ENCODE results near the gene KIAA0753. TPM values are rescaled to one million over a fixed set of nuclear protein-coding genes. Genes with fewer than 3 reads are reported as not detected.
"Not testable (repeated sequence)": the region's sequence is repeated elsewhere in the genome, so short reads cannot be mapped to it uniquely, and the experiment has no call there.

The KIAA0753 gene
- total and polyA plus RNA-seq, 2 of the 8 experiments (the other 6 are each of a cell fraction or from before 2014, with no cell fraction given), result 5.0 to 27.1 TPM

- no peak for TF ChIP-seq EP300 (IDR thresholded peaks at IDR 0.05; ENCODE audit: borderline replicate concordance in 1 of 2, low read depth in 2 of 2, low read length in 2 of 2)
- TF ChIP-seq ATF2 (IDR thresholded peaks at IDR 0.05; ENCODE audit: low read length), result peak; percentile 30; the same call in 1 of the 2 replicates
- TF ChIP-seq E2F6 (IDR thresholded peaks at IDR 0.05), result no peak
- TF ChIP-seq CHD1 (IDR thresholded peaks at IDR 0.05; ENCODE audit: low read depth, low read length), result no peak
Measured at GRCh38 chr17:6666077-6666521, 25.6 kb upstream of the KIAA0753 start (continued).

- FAIRE-seq; H3K27ac ChIP-seq (ENCODE audit: low read depth, low read length): not testable (repeated sequence)
- CTCF ChIA-PET (ENCODE audit: partially characterized antibody), result interaction anchor here (1.1 to 1.8 kb wide), 2 partner anchors 252 to 339 kb away, joined by 4 read pairs; no protein-coding TSS in a partner anchor
Measured at GRCh38 chr17:6663200-6663599, 22.7 kb upstream of the KIAA0753 start.

More at GRCh38 chr17:6663200-6663599, 22.7 kb upstream of the KIAA0753 start:
- H3K23me2 ChIP-seq (ENCODE audit: low read depth, low read length); H3K79me1 ChIP-seq (ENCODE audit: low read depth, low read length); H3K4me1 ChIP-seq (replicated peaks in 1 of 4; ENCODE audit: control insufficient read depth in 3 of 4, insufficient read depth in 4 of 4, low read length in 3 of 4); H3K4ac ChIP-seq (replicated peaks; ENCODE audit: insufficient read length, low read depth, low read length); DNase-seq (ENCODE audit: low read depth in 1 of 2, low spot score in 2 of 2); H3K18ac ChIP-seq (ENCODE audit: extremely low read depth, low read length); H4K5ac ChIP-seq (ENCODE audit: insufficient read length, low read depth, low read length); H3K56ac ChIP-seq (replicated peaks; ENCODE audit: insufficient read length, low read depth, low read length); H3K79me2 ChIP-seq (ENCODE audit: control insufficient read depth in 1 of 2, insufficient read depth in 2 of 2, low read length in 2 of 2); H2AFZ ChIP-seq (ENCODE audit: low read length); H3K14ac ChIP-seq (ENCODE audit: insufficient read length); H3K9ac ChIP-seq (replicated peaks in 1 of 4; ENCODE audit: extremely low read depth in 1 of 4, low read depth in 3 of 4, low read length in 3 of 4); H4K8ac ChIP-seq (ENCODE audit: extremely low read depth, insufficient read depth, low read length); H3K23ac ChIP-seq (ENCODE audit: insufficient read length); H3K27me3 ChIP-seq (replicated peaks in 1 of 4; ENCODE audit: control insufficient read depth in 3 of 4, extremely low read depth in 1 of 4, insufficient read depth in 3 of 4, low read length in 3 of 4); H3K9me3 ChIP-seq (ENCODE audit: insufficient read depth in 2 of 2, low read depth in 1 of 2, low read length in 1 of 2); H3K4me3 ChIP-seq (ENCODE audit: extremely low read depth in 1 of 4, insufficient read depth in 2 of 4, low read depth in 3 of 4, low read length in 4 of 4); H4K20me1 ChIP-seq (replicated peaks in 1 of 2; ENCODE audit: control insufficient read depth in 1 of 2, insufficient read depth in 2 of 2, low read length in 2 of 2); H2BK20ac ChIP-seq (ENCODE audit: low read length); POLR2A ChIA-PET (ENCODE audit: partially characterized antibody); H3K36me3 ChIP-seq (ENCODE audit: control insufficient read depth in 2 of 4, insufficient read depth in 4 of 4, low read length in 3 of 4); H2BK5ac ChIP-seq (ENCODE audit: low read depth, low read length); H2BK15ac ChIP-seq (ENCODE audit: low read length); H2AK5ac ChIP-seq (ENCODE audit: low read depth, low read length); H4K91ac ChIP-seq (replicated peaks; ENCODE audit: insufficient read length, low read length); H2BK120ac ChIP-seq (replicated peaks; ENCODE audit: low read depth, low read length); H3K4me2 ChIP-seq (ENCODE audit: insufficient read depth in 1 of 2, low read depth in 2 of 2, low read length in 2 of 2); H2BK12ac ChIP-seq (ENCODE audit: low read depth, low read length): not testable (repeated sequence)
- WGBS, 2 experiments (ENCODE audit: extremely low coverage in 1 of 2, insufficient coverage in 1 of 2, insufficient read length in 1 of 2, insufficient replicate concordance in 2 of 2, low coverage in 1 of 2, low lambda C conversion rate in 2 of 2, missing lambda C conversion rate in 1 of 2), result 93% methylated on average over 14 of the region's 14 CpGs; no CpG with 5 or more reads in 1 of the 2 experiments
